Spleen (tissue), 11 donors: Measurements from ENCODE around the gene UBA52. TPM values are rescaled to one million over a fixed set of nuclear protein-coding genes. Genes with fewer than 3 reads are reported as not detected.

Experiments used
- DNase-seq: peaks from one replicate; pipeline ENCODE4 v3.0.0-alpha.2; 2020
- H3K27ac ChIP-seq, 8 donors: fragments of 200-600 bp; sonication (generic) in 7 of 8; 1 replicate in 4 of 8; 2 replicates in 4 of 8; pipeline versions ENCODE4 v1.5.0 to v1.8.0; 2016 to 2021; ENCODE audit warnings: inconsistent platforms in 4 of 8, mild to moderate bottlenecking in 4 of 8, moderate library complexity in 1 of 8
- H3K27me3 ChIP-seq, 7 donors: fragments of 200-600 bp; sonication (generic) in 6 of 7; replicated peaks in 1 of 7; 1 replicate in 4 of 7; 2 replicates in 3 of 7; pipeline versions ENCODE4 v1.5.0 to v1.8.0; 2016 to 2021; ENCODE audit warnings: inconsistent platforms in 3 of 7, mild to moderate bottlenecking in 1 of 7
- H3K36me3 ChIP-seq, 6 donors: fragments of 200-600 bp; sonication (generic) in 5 of 6; 1 replicate in 4 of 6; 2 replicates in 2 of 6; pipeline versions ENCODE4 v1.5.0 to v1.8.0; 2016 to 2021; ENCODE audit warnings: inconsistent platforms in 2 of 6
- H3K4me1 ChIP-seq, 6 donors: fragments of 200-600 bp; sonication (generic) in 5 of 6; 1 replicate in 3 of 6; 2 replicates in 3 of 6; pipeline versions ENCODE4 v1.5.0 to v1.8.0; 2016 to 2021; ENCODE audit warnings: inconsistent platforms in 3 of 6
- H3K4me3 ChIP-seq, 8 donors: fragments of 200-600 bp; sonication (generic) in 7 of 8; 1 replicate in 4 of 8; 2 replicates in 4 of 8; pipeline versions ENCODE4 v1.5.0 to v1.8.0; 2016 to 2021; ENCODE audit warnings: inconsistent platforms in 4 of 8, mild to moderate bottlenecking in 4 of 8, moderate library complexity in 2 of 8
- H3K9me3 ChIP-seq, 8 donors: fragments of 200-600 bp; sonication (generic) in 7 of 8; 1 replicate in 4 of 8; 2 replicates in 4 of 8; pipeline versions ENCODE4 v1.5.0 to v1.8.0; 2016 to 2021; ENCODE audit warnings: inconsistent platforms in 4 of 8
- POLR2A ChIP-seq, 3 donors: fragments of 450-650 bp; IDR thresholded peaks; one replicate each; pipeline ENCODE4 v1.5.1; 2017; ENCODE audit warnings: antibody characterized with exemption in 3 of 3, mild to moderate bottlenecking in 1 of 3
- POLR2AphosphoS5 ChIP-seq, 3 donors: sonication (generic); formaldehyde crosslinking; IDR thresholded peaks; one replicate each; pipeline ENCODE4 v1.5.1; 2017; ENCODE audit warnings: antibody characterized with exemption in 3 of 3
- WGBS, 5 donors: extraction: QIAGEN DNeasy Blood & Tissue Kit in 3 of 5; methylation state at CpG; one replicate each; pipeline versions ENCODE4 v1.1.5 to v1.1.7; 2013 to 2018; 5-methylcytosine and 5-hydroxymethylcytosine counted together
- intact Hi-C: fragments of 100-400 bp; cut with DNase I; formaldehyde crosslinking; loops from one replicate; pipeline ENCODE4 v1.15.0; 2023; ENCODE audit warnings: low total_unique reads
- polyA plus RNA-seq, 3 donors: library from polyadenylated mRNA; stranded (reverse); fragments of 200-250 nt; gene quantifications; one replicate each; pipeline ENCODE4 v1.2.1, GENCODE V29; 2013
- total RNA-seq, 7 donors: library from RNA; depleted of rRNA in 3 of 7; stranded (reverse); fragments of >200 nt in 3 of 7; fragmentation: NEBNext Ultra II Directional in 4 of 7; extraction: Animal tissue kit (Norgen Biotek cat#: 25700) in 4 of 7; gene quantifications; one replicate each; pipeline versions ENCODE4 v1.1.0 to v1.2.1, GENCODE V29; 2016 to 2021
- TF ChIP-seq, protein P1 (sequence below), 11 experiments: fragments of 200-600 bp in 7 of 11; fragments of 450-650 bp in 4 of 11; sonication (generic) in 4 of 11; IDR thresholded peaks in 8 of 11; conservative IDR thresholded peaks in 3 of 11; 1 replicate in 7 of 11; 2 replicates in 4 of 11; pipeline versions ENCODE4 v1.4.0 to v1.8.0; 2016 to 2021; ENCODE audit warnings: antibody characterized with exemption in 11 of 11, inconsistent platforms in 4 of 11, mild to moderate bottlenecking in 1 of 11
- donor health status: healthy with polysubstance abuse.
- donor health status: DM: no; HTN: no; CAD: no; lungs with moderate emphysema.
- donor health status: DM: no; HTN: no; CAD: no.
- donor health status: Bipolar disorder and iron deficiency.
- donor health status: healthy.
- donor health status: DM: no; HTN: no; CAD: no.
- donor health status: DM: yes; HTN: yes; CAD: no.

The UBA52 gene
- total and polyA plus RNA-seq, 10 donors: 650 to 2,132 (median 1,063) TPM

DNA sequence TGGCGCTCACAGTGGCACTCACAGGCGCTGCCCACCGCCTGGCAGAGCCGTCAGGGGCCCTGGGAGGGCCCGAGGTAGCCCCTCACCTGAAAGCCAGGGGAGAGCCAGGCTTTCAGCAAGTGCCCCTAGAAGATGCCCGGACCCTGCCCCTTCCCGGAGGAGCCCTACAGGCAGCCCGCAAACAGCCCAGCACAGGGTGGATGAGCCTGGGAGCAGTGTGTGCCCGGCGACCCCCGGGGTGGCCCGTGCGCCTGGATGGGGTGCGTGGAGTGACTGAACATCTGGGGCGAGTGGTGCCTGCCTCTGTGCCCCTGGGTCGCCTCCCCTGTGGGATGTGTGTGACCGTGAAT is 33.5 kb downstream of the UBA52 start:
- H3K27ac ChIP-seq: no peak overlapping the region
- H3K4me1 ChIP-seq: peaks cover 7 to 49% (median 28%) of the 10 kb centered on the region in 6 donors
- H3K27me3 ChIP-seq: peaks cover 15 to 98% (median 80%) of the 10 kb centered on the region in 7 donors
- DNase-seq: no peak
- H3K4me3 ChIP-seq: no peak overlapping the region
- H3K36me3 ChIP-seq: no peaks in the 10 kb centered on the region
- 5 to 13% (median 8%) methylated on average over 5 to 17 of the region's 17 CpGs for WGBS, 5 donors
- H3K9me3 ChIP-seq: no peaks in the 10 kb centered on the region
- intact Hi-C loops: no loop called here
- TF ChIP-seq, protein P1, sequence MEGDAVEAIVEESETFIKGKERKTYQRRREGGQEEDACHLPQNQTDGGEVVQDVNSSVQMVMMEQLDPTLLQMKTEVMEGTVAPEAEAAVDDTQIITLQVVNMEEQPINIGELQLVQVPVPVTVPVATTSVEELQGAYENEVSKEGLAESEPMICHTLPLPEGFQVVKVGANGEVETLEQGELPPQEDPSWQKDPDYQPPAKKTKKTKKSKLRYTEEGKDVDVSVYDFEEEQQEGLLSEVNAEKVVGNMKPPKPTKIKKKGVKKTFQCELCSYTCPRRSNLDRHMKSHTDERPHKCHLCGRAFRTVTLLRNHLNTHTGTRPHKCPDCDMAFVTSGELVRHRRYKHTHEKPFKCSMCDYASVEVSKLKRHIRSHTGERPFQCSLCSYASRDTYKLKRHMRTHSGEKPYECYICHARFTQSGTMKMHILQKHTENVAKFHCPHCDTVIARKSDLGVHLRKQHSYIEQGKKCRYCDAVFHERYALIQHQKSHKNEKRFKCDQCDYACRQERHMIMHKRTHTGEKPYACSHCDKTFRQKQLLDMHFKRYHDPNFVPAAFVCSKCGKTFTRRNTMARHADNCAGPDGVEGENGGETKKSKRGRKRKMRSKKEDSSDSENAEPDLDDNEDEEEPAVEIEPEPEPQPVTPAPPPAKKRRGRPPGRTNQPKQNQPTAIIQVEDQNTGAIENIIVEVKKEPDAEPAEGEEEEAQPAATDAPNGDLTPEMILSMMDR (IDR thresholded peaks at IDR 0.05 in 8 of 11, conservative IDR thresholded peaks at IDR 0.05 in 3 of 11): no peak
- TF ChIP-seq POLR2AphosphoS5 (IDR thresholded peaks at IDR 0.05): no peak
- no peak for TF ChIP-seq POLR2A (IDR thresholded peaks at IDR 0.05)

DNA sequence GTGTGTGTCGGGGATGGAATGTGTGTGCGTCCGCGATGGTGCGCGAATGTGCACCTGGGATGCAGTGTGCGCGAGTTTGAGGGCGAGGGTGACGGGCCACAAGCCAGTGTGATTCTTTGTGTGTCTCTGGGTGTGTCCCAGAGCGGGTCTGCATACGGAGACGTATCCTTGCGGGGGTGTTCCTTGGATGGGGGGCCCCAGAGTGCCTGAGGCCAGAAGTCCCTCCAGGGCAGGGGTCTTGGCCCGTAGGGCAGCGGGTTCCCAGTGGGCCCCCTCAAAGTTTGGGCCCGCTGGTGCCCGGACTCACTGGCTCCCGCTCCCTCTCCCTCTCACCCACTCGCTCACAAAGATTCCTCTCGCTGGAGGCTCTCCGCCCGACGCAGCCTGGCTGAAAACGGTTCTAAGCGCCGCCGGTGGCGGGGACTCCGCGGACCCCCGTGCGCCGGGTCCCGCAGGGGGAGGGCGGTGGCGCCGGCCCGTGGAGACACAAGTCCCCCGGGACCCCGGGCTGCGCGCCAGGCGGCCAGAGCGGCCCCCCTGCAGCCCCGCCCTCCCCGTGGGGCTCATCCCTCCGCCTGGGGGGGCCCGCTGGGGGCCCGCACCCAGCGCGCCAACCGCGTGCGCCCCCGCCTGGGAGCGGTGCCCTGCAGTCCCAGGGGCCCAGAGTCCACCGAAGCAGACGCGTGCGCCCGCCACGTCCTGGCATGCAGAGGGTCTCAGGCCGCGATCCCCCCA is 34.1 kb downstream of the UBA52 start:
- no peak for DNase-seq
- Histone ChIP-seq H3K4me3 (peak overlapping the region in 1 of 8 donors; percentile 32), H3K9me3 (no peaks in the 10 kb centered on the region), H3K27me3 (peaks cover 20 to 98% (median 85%) of the 10 kb centered on the region in 7 donors), H3K36me3 (no peaks in the 10 kb centered on the region), H3K4me1 (peaks cover 9 to 54% (median 32%) of the 10 kb centered on the region in 6 donors), H3K27ac (no peak overlapping the region)
- intact Hi-C loops: no loop called here
- 2 to 10% (median 4%) methylated on average over 22 to 65 of the region's 65 CpGs for WGBS, 5 donors
- TF ChIP-seq POLR2A (IDR thresholded peaks at IDR 0.05) (no peak), POLR2AphosphoS5 (IDR thresholded peaks at IDR 0.05) (no peak)
- TF ChIP-seq, protein P1 (IDR thresholded peaks at IDR 0.05 in 8 of 11, conservative IDR thresholded peaks at IDR 0.05 in 3 of 11): no peak

DNA sequence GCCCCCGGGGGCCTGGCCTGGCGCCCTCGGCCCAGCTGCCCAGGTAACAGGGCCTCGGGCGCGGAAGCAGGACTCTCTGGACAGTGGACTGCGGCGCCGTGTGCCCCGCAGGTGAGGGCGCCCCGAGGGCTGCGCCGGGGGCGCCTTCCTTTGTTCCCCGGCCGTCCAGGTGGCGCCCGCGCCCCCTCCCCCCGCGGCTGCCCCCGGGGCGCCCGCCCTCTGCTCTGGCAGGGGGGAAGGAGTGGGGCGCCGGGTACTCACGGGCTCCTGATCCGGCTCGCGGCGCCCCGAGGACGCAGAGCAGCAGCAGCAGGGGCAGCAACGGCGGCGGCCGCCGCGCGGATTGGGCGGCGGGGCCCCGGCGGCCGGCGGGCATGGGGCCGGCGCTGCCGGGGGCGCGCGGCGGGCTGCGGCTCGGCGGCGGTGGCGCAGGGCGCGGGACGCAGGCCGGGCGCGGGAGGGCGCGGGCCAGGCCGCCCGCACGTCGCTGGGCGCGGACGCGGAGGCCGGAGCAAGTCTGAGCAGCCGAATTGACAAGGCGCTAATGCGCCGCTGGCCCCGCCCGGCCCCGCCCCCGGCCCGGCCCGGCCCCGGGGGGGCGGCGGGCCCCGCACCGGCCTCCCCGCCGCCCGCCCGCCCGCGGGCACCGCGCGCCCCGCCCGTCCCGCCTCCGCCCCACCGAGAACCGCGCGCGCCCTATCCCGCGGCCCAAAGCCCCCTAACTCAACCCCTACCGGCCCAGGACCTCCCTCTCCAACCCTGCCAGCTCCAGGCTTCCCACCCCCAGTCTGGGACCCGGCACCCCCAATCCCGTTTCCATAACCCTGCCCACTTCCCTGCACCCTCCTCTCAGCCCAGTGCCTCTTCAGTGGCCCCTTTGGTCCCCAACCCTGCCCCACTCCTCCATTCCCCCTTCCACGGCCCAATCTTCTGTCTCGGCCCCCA is 34.9 kb downstream of the UBA52 start, which contains the start of gene CRLF1:
TSS of gene CRLF1 (minus strand) at position 519 of the 945 bp plus-strand sequence. CDS start at position 376, 143 bp downstream.
- peaks cover 17 to 63% (median 40%) of the 10 kb centered on the region in 6 donors for H3K4me1 ChIP-seq
- H3K27ac ChIP-seq: no peak within 1 kb of the TSS
- peak within 1 kb of the TSS in 1 of 8 donors; percentile 50 for H3K4me3 ChIP-seq
- DNase-seq: no peak
- TF ChIP-seq, protein P1 (IDR thresholded peaks at IDR 0.05 in 8 of 11, conservative IDR thresholded peaks at IDR 0.05 in 3 of 11): no peak
- TF ChIP-seq POLR2A (IDR thresholded peaks at IDR 0.05): no peak
- TF ChIP-seq POLR2AphosphoS5 (IDR thresholded peaks at IDR 0.05): no peak
- intact Hi-C loops: no loop called here
- H3K9me3 ChIP-seq: no peaks in the 10 kb centered on the region
- no peaks in the 10 kb centered on the region for H3K36me3 ChIP-seq
- 2 to 5% (median 2%) methylated on average over 11 to 113 of the region's 116 CpGs for WGBS, 5 donors
- H3K27me3 ChIP-seq: peaks cover 26 to 98% (median 88%) of the 10 kb centered on the region in 7 donors
